Stimulated activated CD4-positive, alpha-beta T cell treated with anti-CD3 and anti-CD28 coated beads, Interleukin-2, amount 100 ng/mL, for 4 hours (primary cell): ENCODE measurements around the gene MAFF.
"Not testable (repeated sequence)": the region's sequence is repeated elsewhere in the genome, so short reads cannot be mapped to it uniquely, and the experiment has no call there.

Experiments used
- DNase-seq: peaks from one replicate; pipeline ENCODE4 v3.0.0-alpha.2; 2020; ENCODE audit warnings: low read depth

The MAFF gene

GRCh38 chr22:38201711-38202436, at the start of gene MAFF:
MAFF (plus strand) TSS chr22:38201994; CDS start chr22:38213854, 11,860 bp downstream.
- DNase-seq = peak; percentile 84

DNA sequence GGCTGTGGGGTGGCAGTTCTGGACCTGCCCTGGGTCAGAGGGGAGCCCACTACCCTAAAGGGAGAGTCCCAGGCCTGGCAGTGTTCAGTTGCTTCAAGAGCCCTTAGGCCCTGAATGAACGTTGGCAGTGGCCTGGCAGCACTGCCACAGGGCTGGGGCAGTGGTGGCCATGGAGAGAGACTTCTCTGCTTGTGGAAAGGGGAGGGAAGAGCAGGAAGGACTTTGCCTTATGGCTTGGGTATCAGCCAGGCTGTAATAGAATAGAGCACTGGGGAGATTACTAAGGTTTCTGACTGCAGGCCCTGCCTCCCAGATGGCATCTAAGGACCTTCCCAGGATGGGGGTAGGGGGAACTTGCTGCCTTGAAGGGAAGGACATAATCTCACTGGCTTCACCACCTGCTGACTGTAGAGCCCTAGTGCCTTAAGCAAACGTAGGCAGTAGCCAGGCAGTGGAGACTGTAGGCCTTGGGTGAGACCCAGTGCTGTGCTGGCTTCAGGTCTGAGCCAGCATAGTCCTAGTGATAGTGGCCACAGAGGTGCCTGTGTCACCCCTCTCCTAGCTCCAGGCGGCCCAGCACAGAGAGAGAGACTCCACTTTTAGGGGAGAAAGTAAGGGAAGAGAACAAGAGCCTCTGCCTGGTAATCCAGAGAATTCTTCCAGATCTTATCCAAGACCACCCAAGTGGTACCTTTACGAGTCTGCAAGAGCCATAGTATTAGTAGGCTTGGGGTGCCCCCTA, 47.8 kb upstream of the MAFF start:
- no peak for DNase-seq

DNA sequence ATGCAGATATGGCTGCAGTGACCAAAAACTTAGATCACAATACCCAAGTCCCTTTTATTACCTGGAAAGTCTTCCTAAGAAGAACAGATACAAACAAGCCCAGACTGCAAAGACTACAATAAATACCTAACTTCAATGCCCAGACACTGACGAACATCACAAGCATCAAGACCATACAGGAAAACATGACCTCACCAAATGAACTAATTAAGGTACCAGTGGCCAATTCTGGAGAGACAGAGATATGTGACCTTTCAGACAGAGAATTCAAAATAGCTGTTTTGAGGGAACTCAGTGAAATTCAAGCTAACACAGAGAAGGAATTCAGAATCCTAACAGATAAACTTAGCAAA, 47.3 kb upstream of the MAFF start:
- DNase-seq = not testable (repeated sequence)

DNA sequence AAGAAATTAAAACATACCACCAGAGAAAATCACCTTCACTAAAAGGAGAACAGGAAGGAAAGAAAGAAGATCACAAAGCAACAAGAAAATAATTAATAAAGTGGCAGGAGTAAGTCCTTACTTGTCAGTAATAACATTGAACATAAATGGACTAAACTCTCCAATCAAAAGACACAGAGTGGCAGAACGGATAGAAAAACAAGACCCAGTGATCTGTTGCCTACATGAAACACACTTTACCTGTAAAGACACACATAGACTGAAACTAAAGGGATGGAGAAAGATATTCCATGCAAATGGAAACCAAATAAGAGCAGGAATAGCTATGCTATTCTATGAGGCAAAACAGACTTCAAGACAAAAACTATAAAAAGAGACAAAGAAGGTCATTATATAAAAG, 46.1 kb upstream of the MAFF start:
- DNase-seq = no peak

- no peak for DNase-seq
Observed at GRCh38 chr22:38162881-38163843, 38.6 kb upstream of the MAFF start.

- no peak for DNase-seq
Observed at GRCh38 chr22:38163844-38164550, 37.8 kb upstream of the MAFF start.

- DNase-seq = no peak
Observed at GRCh38 chr22:38164551-38164918, 37.3 kb upstream of the MAFF start.

- no peak for DNase-seq
Observed at GRCh38 chr22:38165922-38166593, 35.7 kb upstream of the MAFF start.

GRCh38 chr22:38167988-38168407, 33.8 kb upstream of the MAFF start:
- no peak for DNase-seq

GRCh38 chr22:38169116-38169515, 32.7 kb upstream of the MAFF start:
- no peak for DNase-seq

GRCh38 chr22:38170469-38170868, 31.3 kb upstream of the MAFF start:
- DNase-seq = no peak

- no peak for DNase-seq
Observed at GRCh38 chr22:38171927-38172831, 29.6 kb upstream of the MAFF start.

- no peak for DNase-seq
Observed at GRCh38 chr22:38172832-38173640, 28.8 kb upstream of the MAFF start.

- no peak for DNase-seq
Observed at GRCh38 chr22:38173641-38173906, 28.2 kb upstream of the MAFF start.

DNA sequence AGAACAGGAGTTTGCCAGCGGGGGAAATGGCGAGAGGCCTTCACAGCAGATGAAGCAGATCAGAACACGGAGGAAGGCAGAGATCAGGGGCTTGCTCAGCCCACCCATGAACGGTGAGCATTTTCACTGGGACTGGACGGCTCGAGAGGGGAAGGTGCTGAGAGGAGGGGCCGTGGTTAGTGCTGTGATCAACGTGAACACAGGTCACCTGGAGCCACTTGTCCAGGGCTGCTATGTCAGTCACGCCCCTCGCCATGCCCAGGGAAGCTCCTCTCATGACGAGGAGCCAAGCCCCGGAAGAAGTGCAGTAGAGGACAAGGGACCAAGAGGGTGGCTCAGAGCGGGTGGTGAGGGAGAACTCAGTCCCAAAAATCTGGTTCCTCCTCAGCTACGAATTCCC, 27.2 kb upstream of the MAFF start:
- no peak for DNase-seq

- DNase-seq = no peak
Observed at GRCh38 chr22:38175206-38176118, 26.3 kb upstream of the MAFF start.

GRCh38 chr22:38176170-38176741, 25.5 kb upstream of the MAFF start:
- no peak for DNase-seq

DNA sequence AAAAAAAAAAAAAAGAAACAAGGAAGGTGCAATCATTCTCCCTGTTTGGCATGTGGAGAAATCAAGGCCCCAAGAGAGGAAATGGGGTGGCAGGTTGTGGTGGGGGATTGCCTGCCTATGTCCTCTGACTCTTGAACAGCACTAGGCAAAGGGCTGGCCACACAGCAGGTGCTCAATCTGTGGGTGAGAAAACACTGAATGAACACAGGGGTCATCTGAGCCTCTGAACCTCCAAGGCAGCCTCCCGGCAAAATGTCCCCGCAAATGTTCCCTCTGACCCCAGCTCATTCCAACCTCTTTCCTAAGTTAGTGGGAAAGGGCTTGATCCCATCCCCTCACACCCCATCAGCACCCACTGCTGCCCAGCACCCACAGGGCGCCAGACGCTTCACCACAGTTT, 24.8 kb upstream of the MAFF start:
- DNase-seq = no peak
